PC-9 (cell line): ENCODE measurements around the gene LRRC31. TPM values are rescaled to one million over a fixed set of nuclear protein-coding genes. Genes with fewer than 3 reads are reported as not detected.

Experiments used
- Bru-seq: library from RNA; stranded (reverse); fragments of 400-500 nt; gene quantifications from one replicate; lab custom pipeline; 2021; lab: Mats Ljungman, UMichigan
- BruChase-seq, 2 experiments: library from RNA; stranded (reverse); fragments of 400-500 nt; gene quantifications; one replicate each; lab custom pipeline; 2021; lab: Mats Ljungman, UMichigan
- BruUV-seq: library from RNA; stranded (reverse); fragments of 400-500 nt; replicated peaks from 2 replicates; lab custom pipeline; 2021; lab: Mats Ljungman, UMichigan
- CTCF ChIA-PET: fragments of 300-600 bp; sonication (Branson Sonifier 250); formaldehyde crosslinking; loops from one replicate; lab custom pipeline; 2022; ENCODE audit warnings: antibody characterized with exemption; lab: Charles Lee
- POLR2A ChIA-PET: fragments of 300-600 bp; sonication (Branson Sonifier 250); formaldehyde crosslinking; loops from one replicate; lab custom pipeline; 2022; ENCODE audit warnings: antibody characterized with exemption; ENCODE audit not compliant: unreplicated experiment; lab: Charles Lee
- DNase-seq, 2 experiments: peaks; one replicate each; pipeline versions ENCODE4 v3.0.0 to v3.0.0-alpha.2; 2015 to 2022; ENCODE audit warnings: mixed read lengths in 1 of 2
- H2AFZ ChIP-seq: fragments of 200-600 bp; sonication (generic); 2 replicates; pipeline ENCODE4 v1.8.1; 2017; ENCODE audit warnings: antibody characterized with exemption
- H3F3A ChIP-seq: fragments of 200-600 bp; sonication (generic); 2 replicates; pipeline ENCODE4 v1.8.1; 2017; ENCODE audit warnings: antibody characterized with exemption, mild to moderate bottlenecking, low read depth; ENCODE audit not compliant: insufficient read depth
- H3K27ac ChIP-seq: fragments of 200-600 bp; sonication (generic); 2 replicates; pipeline ENCODE4 v1.6.1; 2016; ENCODE audit warnings: mixed run types
- H3K27me3 ChIP-seq: fragments of 200-600 bp; sonication (generic); 2 replicates; pipeline ENCODE4 v1.6.1; 2016; ENCODE audit warnings: low read depth, mixed run types; ENCODE audit not compliant: insufficient read depth
- H3K36me3 ChIP-seq: fragments of 200-600 bp; sonication (generic); 2 replicates; pipeline ENCODE4 v1.6.1; 2016; ENCODE audit warnings: low read depth, mixed run types
- H3K4me1 ChIP-seq: fragments of 200-600 bp; sonication (generic); replicated peaks from 2 replicates; pipeline ENCODE4 v1.6.1; 2016; ENCODE audit warnings: mixed run types; ENCODE audit not compliant: insufficient read depth
- H3K4me2 ChIP-seq: fragments of 200-600 bp; sonication (generic); 2 replicates; pipeline ENCODE4 v1.6.1; 2017; ENCODE audit warnings: mixed run types
- H3K4me3 ChIP-seq: fragments of 200-600 bp; sonication (generic); 2 replicates; pipeline ENCODE4 v1.6.1; 2016; ENCODE audit warnings: mixed run types
- H3K79me2 ChIP-seq: fragments of 200-600 bp; sonication (generic); 2 replicates; pipeline ENCODE4 v1.6.1; 2017; ENCODE audit warnings: low read depth, mixed run types
- H3K9me2 ChIP-seq: fragments of 200-600 bp; sonication (generic); 2 replicates; pipeline ENCODE4 v1.8.1; 2017; ENCODE audit warnings: mild to moderate bottlenecking; ENCODE audit not compliant: insufficient read depth
- H3K9me3 ChIP-seq: fragments of 200-600 bp; sonication (generic); 2 replicates; pipeline ENCODE4 v1.8.1; 2016; ENCODE audit warnings: low read depth; ENCODE audit not compliant: insufficient read depth
- H4K20me1 ChIP-seq: fragments of 200-600 bp; sonication (generic); 2 replicates; pipeline ENCODE4 v1.8.1; 2017; ENCODE audit not compliant: insufficient read depth
- EZH2 ChIP-seq: fragments of 200-600 bp; sonication (generic); IDR thresholded peaks from 2 replicates; pipeline ENCODE4 v1.8.0; 2017; ENCODE audit warnings: antibody characterized with exemption, low read depth
- intact Hi-C: fragments of 100-400 bp; cut with micrococcal nuclease; formaldehyde crosslinking; loops from one replicate; pipeline ENCODE4 v1.10.0; 2022; ENCODE audit not compliant: unreplicated experiment
- long read RNA-seq: library from polyadenylated mRNA; stranded (forward); transcript quantifications from one replicate; pipeline ENCODE4 v2.0.0, GENCODE V29; 2022
- total RNA-seq: library from RNA; stranded (reverse); gene quantifications from 2 replicates; pipeline ENCODE4 v1.2.3, GENCODE V29; 2021
- TF ChIP-seq, protein P1 (sequence below): fragments of 200-600 bp; sonication (generic); conservative IDR thresholded peaks from 2 replicates; pipeline ENCODE4 v1.6.1; 2017; ENCODE audit warnings: mixed run types, antibody characterized with exemption, mild to moderate bottlenecking, moderate library complexity

Gene LRRC31
- total RNA-seq (not detected in 2 replicates), Bru-seq, nascent RNA (percentile 5 among the genes with signal in this experiment), BruChase-seq, experiment 1, labeled RNA remaining after a 2-hour chase (not detected), BruChase-seq, experiment 2, labeled RNA remaining after a 6-hour chase (not detected)
- long read RNA-seq = 0 reads

- DNase-seq = no peak
Observed at GRCh38 chr3:169869484-169870220, at the start of gene LRRC31. TSS of gene LRRC31 (minus strand) at chr3:169869935. CDS start at chr3:169869807, 128 bp downstream.

DNA sequence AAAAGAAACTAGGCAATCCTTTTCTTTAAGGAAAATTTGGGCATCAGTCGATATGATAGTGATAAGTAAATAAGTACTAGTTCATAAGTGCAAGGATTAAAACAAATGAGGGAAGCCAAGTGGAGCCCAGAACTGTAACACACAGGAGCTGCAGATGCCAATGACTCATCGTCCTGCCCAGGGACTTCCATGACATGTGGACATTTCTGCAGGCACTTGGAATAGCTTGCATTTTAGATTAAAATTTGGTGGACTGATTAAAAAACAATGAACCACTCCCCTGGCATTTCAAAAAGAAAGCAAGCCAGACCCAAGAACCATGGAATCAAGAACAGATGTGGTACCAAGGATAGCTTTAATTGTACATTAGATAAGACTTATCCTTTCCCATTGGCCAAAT lies 44.6 kb upstream of the LRRC31 start:
- no peaks in the 10 kb centered on the region for H3K36me3 ChIP-seq
- no peaks in the 10 kb centered on the region for H3K27me3 ChIP-seq
- H2AFZ ChIP-seq = no peak overlapping the region
- no peaks in the 10 kb centered on the region for H3K79me2 ChIP-seq
- H3F3A ChIP-seq = no peaks in the 10 kb centered on the region
- TF ChIP-seq, protein P1, sequence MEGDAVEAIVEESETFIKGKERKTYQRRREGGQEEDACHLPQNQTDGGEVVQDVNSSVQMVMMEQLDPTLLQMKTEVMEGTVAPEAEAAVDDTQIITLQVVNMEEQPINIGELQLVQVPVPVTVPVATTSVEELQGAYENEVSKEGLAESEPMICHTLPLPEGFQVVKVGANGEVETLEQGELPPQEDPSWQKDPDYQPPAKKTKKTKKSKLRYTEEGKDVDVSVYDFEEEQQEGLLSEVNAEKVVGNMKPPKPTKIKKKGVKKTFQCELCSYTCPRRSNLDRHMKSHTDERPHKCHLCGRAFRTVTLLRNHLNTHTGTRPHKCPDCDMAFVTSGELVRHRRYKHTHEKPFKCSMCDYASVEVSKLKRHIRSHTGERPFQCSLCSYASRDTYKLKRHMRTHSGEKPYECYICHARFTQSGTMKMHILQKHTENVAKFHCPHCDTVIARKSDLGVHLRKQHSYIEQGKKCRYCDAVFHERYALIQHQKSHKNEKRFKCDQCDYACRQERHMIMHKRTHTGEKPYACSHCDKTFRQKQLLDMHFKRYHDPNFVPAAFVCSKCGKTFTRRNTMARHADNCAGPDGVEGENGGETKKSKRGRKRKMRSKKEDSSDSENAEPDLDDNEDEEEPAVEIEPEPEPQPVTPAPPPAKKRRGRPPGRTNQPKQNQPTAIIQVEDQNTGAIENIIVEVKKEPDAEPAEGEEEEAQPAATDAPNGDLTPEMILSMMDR = no peak
- TF ChIP-seq EZH2 = no peak
- H3K4me1 ChIP-seq = no peaks in the 10 kb centered on the region
- ChIA-PET POLR2A (no interaction called here), CTCF (interaction anchor here (0.7 kb wide), 1 partner anchor 101 kb away, joined by 3 read pairs; no protein-coding TSS in a partner anchor)
- intact Hi-C loops = no loop called here
- H3K4me3 ChIP-seq = no peak overlapping the region
- H3K4me2 ChIP-seq = no peak overlapping the region
- no peaks in the 10 kb centered on the region; the same call in 1 of the 2 replicates for H3K9me2 ChIP-seq
- no peaks in the 10 kb centered on the region for H4K20me1 ChIP-seq
- BruUV-seq = no TSS peak
- peak; percentile 29 to 34 for DNase-seq
- 0 out of 2 replicates have a peak, but pooled peaks cover 5% of the 10 kb centered on the region for H3K9me3 ChIP-seq
- H3K27ac ChIP-seq = no peak overlapping the region

More at GRCh38 chr3:169869484-169870220, at the start of gene LRRC31:
- Histone ChIP-seq H3K4me2 (peak within 1 kb of the TSS; percentile 52), H3K27ac (0 out of 2 replicates have a peak within 1 kb of the TSS, but pooled peaks have one; percentile 29), H3K4me3 (no peak within 1 kb of the TSS), H3K36me3 (no peaks in the 10 kb centered on the region), H3K27me3 (no peaks in the 10 kb centered on the region), H3K9me3 (no peaks in the 10 kb centered on the region), H3F3A (no peaks in the 10 kb centered on the region; the same call in 1 of the 2 replicates), H2AFZ (peak within 1 kb of the TSS; percentile 41; the same call in 1 of the 2 replicates), H3K9me2 (no peaks in the 10 kb centered on the region), H4K20me1 (no peaks in the 10 kb centered on the region), H3K4me1 (peaks cover 19% of the 10 kb centered on the region), H3K79me2 (no peaks in the 10 kb centered on the region)
- TF ChIP-seq EZH2 = no peak
- TF ChIP-seq, protein P1 = no peak
- POLR2A ChIA-PET = no interaction called here
- intact Hi-C loops = no loop called here
- BruUV-seq = no TSS peak
- CTCF ChIA-PET = no interaction called here

GRCh38 chr3:169913323-169913722 lies 43.6 kb upstream of the LRRC31 start:
- TF ChIP-seq, protein P1 = no peak
- no peak for TF ChIP-seq EZH2
- H3K4me1 ChIP-seq = no peaks in the 10 kb centered on the region
- H3K9me3 ChIP-seq = 0 out of 2 replicates have a peak, but pooled peaks cover 5% of the 10 kb centered on the region
- no TSS peak for BruUV-seq
- no peaks in the 10 kb centered on the region for H3K27me3 ChIP-seq
- H4K20me1 ChIP-seq = no peaks in the 10 kb centered on the region
- H2AFZ ChIP-seq = no peak overlapping the region
- no peaks in the 10 kb centered on the region for H3K79me2 ChIP-seq
- H3K9me2 ChIP-seq = no peaks in the 10 kb centered on the region; the same call in 1 of the 2 replicates
- H3F3A ChIP-seq = no peaks in the 10 kb centered on the region
- no peak overlapping the region for H3K4me3 ChIP-seq
- H3K36me3 ChIP-seq = no peaks in the 10 kb centered on the region
- ChIA-PET POLR2A (no interaction called here), CTCF (no interaction called here)
- no peak for DNase-seq
- no peak overlapping the region for H3K27ac ChIP-seq
- no peak overlapping the region for H3K4me2 ChIP-seq
- intact Hi-C loops = no loop called here
